Kidney capillary endothelial cell (primary cell): ENCODE results near the gene CCL17.
"Not testable (repeated sequence)": the region's sequence is repeated elsewhere in the genome, so short reads cannot be mapped to it uniquely, and the experiment has no call there.

ENCODE experiments used
- DNase-seq: peaks from one replicate; pipeline ENCODE4 v3.0.0-alpha.2; 2018; ENCODE audit warnings: low spot score

The CCL17 gene

DNA sequence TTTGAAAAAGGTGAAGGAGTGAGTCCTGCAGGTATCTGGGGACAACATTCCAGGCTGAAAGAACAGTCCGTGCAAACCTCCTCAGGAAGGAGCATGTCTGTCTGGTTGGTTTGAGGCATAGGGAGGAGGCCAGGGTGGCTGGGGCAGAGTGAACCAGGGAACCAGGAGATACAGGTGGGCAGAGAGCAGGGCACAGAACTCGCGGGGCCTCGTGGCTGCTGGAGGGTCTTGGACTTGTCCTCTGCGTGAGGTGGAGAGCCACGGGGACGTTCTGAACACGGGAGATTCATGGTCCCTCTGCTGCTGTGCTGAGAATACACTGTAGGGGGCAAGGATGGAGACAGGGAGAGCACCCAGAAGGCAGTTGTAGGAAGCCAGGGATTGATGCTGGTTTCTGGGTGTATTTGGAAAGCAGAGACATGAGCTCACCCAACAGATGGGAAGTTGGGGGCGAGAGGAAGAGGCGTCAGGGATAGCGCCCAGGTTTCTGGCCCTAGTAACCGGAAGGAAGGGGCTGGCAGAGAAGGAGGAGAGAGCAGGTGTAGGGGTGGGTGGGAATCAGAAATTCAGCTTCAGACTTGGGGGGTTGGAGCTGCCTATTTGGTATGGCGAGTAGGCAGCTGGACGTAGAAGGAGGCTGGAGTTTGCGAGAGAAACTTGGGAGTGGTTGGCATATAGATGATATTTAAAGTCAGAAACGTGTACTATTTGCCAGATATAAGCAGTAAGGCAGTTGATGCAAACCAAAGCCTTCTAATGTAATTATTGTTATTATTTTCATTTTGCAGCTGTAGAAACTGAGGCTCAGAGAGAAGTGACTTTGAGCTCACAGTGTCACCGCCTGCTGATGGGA lies at the start of gene CCL17:
CCL17 (plus strand) TSS at position 803 of the 853 bp plus-strand sequence. CDS start 9,166 bp downstream, outside the sequence.
- DNase-seq, result no peak

DNA sequence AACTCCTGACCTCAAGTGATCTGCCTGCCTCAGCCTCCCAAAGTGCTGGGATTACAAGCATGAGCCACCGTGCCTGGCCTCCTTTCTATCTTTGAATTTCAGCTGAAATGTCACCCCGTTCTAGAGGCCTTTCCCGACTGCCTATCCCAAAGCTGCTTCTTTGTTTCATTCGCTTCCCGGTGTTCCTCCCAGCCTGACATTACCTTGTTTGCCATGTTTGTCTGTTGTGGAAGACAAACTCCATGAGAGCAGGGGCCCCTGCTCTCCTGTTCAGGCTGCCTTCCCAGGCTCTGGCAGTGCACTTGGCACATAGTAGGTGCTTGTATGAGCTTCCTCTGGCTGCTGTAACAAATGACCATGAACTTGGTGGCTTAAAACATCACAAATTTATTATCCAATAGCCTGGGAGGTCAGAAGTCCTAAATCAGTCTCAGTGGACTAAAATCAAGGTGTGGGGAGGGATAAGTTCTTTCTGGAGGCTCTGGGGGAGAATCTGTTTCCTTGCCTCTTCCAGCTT lies 48.6 kb upstream of the CCL17 start:
- DNase-seq, result no peak

DNA sequence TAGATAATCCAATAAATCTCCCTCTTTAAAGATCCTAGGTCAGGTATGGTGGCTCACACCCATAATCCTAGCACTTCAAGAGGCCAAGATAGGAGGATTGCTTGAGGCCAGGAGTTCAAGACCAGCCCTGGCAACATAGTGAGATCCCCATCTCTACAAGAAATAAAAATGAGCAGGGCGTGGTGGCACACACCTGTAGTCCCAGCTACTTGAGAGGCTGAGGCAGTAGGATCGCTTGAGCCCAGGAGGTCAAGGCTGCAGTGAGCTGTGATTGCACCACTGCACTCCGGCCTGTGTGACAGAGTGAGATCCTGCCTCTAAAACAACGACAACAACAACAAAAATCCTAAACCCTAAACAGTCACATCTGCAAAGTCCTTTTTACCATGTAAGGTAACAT lies 48.0 kb upstream of the CCL17 start:
- no peak for DNase-seq

DNA sequence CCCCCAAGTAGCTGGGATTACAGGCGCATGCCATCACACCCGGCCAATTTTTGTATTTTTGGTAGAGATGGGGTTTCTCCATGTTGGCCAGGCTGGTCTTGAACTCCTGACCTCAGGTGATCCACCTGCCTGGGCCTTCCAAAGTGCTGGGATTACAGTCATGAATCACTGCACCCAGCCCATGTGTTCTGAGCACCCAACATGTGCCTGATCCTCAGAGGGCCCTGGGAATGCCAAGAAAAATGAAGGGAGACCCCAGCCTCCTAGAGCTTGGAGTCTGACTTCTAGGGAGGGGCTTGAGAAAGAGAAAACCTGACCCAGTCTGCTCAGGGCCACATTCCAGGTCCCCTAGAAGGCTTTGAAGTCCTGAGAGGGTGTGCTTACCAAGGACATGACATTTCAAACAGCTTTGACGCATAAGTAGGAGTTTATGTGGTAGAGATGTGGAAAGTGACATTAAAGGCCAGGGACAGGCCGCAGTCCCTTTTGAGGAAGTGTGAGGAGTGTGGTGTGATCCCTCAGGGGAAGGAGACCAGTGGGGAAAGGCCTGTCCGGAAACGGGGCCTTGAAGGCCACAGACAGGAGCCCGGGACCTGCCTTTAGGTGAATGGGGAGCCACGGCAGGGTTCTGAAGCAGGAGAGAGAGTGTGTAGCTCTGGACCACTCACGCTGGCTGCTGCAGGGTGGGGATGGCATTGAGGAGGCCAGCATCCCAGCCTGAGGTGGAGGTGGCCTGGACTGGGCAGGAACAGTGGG lies 47.1 kb upstream of the CCL17 start:
- DNase-seq, result no peak

DNA sequence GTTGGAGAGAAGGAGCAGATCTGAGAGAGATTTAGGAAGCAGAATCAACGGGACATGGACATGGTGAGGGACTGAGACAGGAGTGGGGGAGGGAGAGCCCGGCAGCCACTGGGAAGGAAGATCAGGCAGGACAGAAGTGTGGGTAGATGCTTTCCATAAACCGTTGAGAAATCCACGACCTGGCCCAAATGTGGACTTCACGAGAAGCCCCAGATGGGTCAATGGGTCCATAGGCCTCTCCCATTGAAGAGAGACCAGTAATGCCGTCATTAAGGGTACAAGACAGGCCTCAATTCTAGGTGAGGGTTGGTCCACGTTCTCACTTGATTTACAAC lies 46.5 kb upstream of the CCL17 start:
- DNase-seq, result no peak

DNA sequence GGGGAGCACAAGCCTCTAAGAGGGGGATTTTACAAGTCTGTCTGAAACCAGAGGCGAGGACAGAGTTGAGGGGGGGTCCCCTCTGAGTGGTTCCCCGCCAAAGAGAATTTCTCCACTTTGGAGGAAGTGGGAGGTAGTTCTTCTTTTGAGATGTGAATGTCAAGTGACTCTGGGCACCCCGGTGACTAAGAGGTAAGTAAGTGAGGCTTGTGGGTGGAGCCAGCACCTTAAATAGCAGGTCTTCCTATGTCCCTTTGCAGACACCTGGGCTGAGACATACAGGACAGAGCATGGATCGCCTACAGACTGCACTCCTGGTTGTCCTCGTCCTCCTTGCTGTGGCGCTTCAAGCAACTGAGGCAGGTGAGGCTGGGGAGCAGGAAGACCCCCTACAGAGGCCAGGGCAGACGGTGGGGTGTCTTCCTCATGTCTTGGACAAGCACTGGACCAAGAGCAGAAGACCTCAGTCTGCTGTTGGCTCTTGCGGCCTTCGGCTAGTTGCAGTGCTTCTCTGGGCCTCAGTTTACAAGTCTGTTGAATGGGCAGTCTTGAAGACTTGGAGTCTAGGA lies 46.0 kb upstream of the CCL17 start, which contains the start of gene CCL22:
CCL22 (plus strand) TSS at position 257 of the 569 bp plus-strand sequence; CDS start at position 291, 34 bp downstream.
- no peak for DNase-seq

DNA sequence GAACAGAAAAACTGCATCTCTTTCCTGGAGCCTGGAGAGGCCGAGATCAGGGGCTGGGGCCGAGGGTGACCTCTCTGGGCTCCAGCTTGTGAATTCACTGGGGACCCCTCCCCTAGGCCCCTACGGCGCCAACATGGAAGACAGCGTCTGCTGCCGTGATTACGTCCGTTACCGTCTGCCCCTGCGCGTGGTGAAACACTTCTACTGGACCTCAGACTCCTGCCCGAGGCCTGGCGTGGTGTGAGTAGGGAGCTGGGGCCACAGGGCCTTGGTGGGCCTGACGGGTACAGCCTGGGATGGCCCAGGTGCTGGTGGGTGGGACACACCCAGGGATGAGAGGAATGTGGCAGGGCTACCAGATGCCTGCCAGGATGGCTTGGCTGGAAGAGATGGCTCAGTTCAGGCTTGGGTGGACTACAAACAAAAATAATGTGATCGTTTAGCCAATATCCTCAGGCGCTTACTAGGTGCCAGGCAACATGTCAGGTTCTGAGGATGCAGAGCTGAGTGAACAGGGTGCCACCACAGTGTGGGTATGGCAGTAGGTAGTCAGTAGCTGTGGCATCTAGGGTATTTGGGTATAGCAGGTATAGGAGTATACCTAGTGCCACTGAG lies 44.1 kb upstream of the CCL17 start:
- DNase-seq, result no peak

DNA sequence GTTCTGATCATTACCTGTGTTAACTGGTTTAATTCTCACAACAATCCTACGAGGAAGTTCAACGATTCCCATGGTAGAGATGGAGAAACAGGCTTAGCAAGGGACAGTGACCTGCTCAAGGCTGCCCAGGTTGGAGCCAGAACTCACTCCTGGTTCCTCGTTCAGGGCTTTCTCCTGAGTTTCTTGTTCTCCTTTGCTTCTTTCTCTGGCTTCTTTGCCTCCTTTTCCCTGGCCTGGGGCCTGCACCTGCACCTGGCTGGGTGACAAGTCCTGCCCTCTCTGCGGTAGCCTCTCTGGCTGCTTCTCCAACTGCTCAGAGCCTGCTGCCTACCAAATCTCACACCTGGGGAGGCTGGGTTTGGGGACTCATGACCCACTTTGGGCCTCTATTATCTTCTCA lies 43.2 kb upstream of the CCL17 start:
- no peak for DNase-seq

DNA sequence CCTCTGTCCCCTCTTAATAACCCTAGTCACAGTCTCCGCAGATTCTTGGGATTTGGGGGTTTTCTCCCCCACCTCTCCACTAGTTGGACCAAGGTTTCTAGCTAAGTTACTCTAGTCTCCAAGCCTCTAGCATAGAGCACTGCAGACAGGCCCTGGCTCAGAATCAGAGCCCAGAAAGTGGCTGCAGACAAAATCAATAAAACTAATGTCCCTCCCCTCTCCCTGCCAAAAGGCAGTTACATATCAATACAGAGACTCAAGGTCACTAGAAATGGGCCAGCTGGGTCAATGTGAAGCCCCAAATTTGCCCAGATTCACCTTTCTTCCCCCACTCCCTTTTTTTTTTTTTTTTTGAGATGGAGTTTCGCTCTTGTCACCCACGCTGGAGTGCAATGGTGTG lies 40.4 kb upstream of the CCL17 start:
- DNase-seq, result no peak

DNA sequence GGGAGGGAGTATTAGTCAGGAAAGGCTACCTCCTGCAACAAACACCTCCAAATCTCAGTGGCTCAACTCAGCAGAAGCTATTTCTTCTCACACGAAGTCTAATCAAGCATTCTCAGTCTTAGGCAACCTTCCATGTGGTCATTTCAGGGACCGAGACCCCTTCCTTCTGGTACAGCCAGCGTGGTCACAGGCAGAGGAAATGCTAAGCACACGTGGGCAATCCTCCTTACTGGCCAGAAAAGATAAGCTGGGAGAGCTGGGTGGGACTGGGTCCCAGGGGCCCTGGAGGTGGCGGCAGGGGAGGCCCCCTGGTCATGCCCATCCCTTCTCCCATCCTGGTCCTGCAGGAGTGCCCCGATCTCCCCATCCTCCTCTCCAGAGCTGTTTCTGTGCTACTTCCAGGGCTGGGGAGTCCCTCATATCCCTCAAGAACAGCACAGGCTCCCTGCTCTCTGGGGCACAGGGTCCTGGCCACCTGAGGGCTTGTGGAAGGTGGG lies 38.0 kb upstream of the CCL17 start:
- no peak for DNase-seq

DNA sequence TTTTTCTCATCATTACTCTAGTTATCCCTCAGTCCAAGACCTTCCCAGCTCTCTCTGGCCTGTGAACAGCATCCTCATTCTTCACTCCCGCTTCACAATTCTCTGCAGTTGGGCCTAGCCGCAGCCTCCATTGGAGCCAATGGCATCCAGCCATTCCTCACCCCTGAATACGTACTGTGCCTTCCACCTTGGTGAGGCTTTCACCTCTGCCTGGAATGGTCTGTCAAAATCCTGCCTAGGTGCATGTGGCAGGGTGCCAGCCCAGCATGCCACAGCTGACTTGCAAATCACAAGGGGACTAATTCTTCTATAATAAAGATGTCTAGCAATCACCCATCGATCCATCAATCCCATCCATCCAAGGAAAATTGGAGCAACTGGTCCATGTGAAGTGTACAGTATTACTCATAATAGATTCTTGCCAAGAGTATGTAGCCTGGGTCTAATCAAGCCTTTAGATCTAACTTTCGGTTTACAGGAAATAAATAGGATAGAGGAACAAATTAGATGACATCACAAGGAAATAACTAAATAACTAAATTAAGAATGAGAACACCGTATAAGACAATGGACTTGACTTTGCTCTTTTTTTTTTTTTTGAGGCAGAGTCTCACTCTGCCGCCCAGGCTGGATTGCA lies 37.3 kb upstream of the CCL17 start:
- DNase-seq, result peak; percentile 58

DNA sequence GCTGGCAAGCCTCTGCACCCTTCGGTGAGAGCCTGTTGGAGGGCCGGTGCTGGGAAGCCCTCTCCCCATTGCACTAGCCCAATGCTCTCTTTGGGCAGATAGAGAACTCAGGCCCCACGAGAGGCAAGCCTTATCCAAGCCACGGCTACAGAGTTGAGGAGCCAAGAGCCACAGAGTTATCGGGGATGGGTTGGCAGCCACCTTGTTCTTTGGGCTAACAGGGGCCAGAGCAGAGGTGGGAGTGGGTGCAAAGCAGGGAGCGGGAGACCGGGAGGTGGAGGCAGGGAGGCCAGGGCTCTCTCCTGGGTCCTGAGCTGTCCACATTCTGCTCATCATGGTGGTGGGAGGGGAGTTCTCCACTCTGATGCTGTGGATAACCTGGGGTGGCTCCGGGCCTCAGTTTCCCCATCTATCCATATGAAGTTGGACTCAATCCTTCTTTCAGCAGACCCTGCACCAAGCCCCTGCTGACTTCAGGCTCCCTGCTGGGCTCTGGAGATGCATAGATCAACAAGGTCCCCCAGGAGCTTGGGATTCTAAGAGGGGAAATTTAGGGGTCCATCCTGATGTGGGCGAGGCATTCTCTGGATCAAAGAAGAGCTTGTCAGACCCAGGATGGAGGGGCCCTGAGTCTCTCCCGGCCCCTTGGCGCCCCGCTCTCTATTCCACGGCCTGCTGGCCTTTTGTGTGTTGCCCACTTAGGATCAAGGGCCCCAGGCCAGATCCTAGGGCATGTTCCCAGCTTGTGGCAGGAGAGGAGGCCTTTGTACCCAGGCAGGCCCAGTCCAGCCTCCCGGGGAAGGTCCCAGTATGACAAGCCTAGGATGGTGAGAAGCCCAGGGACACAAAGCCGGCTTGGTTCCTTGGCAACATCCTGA lies 32.8 kb upstream of the CCL17 start:
- DNase-seq, result no peak

DNA sequence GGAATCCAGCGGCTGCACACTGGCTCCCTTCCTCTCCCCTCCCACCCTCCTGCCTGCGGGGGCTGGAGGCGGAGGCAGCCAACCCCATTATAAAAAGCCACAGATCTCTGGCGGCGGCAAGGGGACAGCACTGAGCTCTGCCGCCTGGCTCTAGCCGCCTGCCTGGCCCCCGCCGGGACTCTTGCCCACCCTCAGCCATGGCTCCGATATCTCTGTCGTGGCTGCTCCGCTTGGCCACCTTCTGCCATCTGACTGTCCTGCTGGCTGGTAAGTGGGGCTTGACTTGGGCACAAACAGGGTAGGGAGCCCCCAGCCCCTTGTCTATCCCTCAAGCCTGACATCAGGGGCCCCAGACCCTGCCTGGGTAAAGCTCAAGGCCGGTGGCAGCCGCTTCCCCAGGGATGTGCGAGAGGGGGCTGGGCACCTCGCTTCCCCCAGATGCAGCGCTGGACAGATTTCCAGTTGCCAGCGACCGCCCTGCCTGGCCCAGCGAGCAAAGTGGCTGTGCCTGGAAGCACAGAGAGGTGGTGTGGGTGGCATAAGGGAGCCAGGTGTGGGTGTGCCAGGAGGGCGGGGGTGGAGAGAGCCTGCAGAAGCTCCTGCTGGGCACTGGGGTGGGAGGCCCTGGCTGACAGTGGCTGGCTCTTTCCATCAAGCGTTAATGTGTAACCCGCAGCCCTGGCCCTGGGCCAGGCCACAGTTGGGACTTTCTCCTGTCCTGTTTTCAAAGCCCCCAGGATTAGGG lies 32.0 kb upstream of the CCL17 start, which contains the start of gene CX3CL1:
CX3CL1 (plus strand) TSS at position 119 of the 745 bp plus-strand sequence; CDS start at position 198, 79 bp downstream.
- peak; percentile 28 for DNase-seq

DNA sequence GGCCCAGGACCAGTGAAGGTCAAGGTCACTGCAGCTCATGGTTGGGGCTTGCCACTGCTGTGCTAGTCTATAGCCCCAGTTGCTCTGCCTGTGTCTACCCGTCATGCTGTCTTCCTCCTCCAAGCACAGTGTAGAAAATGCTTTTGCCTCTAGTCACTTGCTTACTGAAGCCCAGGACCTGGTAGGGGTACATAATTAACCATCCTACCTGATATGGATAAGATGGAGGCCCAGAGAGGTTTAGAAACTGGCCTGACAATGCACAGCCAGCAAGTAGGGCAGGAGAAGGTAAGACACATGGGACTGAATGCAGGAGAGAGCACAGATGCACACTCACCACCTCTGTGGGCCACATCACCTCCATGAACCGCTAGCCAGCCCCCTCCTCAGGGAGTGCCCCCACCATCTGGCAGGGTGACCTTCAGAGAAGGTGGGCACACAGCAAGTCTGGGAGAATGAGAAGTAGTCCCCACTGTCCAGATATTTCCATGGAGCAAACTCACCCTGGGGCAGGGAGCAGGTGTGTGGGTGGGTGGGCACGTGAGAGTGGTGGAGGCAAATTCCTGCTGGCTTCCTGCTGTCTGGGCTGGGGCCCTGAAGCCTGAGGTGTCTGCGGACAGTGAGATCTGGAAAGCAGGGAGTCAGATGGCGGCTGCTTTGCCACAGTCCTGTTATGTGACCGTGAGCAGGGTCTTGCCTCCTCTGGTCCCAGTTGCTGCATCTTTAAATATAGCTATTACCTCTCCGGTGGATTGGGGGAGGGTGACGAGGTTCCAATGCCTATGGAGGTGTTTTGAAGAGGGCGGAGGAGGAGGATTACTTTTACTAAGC lies 31.2 kb upstream of the CCL17 start:
- no peak for DNase-seq

DNA sequence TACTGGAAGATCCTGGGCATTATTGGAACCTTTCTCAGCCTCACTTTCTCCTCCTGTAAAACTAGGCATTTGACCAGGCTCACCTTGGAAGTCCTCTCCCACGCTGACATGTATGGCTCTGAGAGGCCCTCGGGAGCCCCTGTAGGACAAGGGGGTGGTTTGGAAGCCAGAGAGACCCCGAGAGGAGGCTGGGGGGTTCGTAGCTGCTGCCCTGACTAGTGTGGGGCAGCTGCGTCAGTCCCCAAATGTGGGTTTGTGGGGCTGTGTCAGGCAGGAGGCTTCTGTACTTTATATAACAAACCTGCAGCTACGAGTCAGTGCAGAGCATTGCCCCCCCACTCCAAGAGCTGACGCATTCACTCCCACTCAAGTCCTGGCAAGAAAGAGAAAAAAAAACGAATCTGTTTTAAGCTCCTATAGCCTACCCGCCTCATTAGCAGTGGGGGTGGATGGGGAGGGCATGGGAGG lies 30.5 kb upstream of the CCL17 start:
- DNase-seq, result no peak

DNA sequence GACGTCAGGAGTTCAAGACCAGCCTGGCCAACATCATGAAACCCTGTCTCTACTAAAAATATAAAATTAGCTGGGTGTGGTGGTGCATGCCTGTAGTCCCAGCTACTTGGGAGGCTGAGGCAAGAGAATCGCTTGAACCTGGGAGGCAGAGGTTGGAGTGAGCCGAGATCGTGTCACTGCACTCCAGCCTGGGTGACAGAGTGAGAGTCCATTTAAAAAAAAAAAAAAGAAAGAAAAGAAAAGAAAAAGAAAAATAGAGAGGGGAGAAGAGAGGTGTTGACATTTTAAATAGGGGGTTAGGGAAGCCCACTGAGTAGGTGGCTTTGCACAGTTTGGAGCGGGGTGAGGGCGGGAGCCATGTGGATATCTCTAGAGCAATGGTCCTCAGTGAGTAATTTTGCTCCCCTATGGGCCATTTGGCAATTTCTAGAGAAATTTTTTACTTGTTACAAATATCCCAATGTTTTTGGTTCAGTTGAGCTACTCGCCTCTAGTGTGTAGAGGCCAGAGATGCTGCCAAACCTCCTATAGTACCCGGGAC lies 29.6 kb upstream of the CCL17 start:
- DNase-seq, result not testable (repeated sequence)

DNA sequence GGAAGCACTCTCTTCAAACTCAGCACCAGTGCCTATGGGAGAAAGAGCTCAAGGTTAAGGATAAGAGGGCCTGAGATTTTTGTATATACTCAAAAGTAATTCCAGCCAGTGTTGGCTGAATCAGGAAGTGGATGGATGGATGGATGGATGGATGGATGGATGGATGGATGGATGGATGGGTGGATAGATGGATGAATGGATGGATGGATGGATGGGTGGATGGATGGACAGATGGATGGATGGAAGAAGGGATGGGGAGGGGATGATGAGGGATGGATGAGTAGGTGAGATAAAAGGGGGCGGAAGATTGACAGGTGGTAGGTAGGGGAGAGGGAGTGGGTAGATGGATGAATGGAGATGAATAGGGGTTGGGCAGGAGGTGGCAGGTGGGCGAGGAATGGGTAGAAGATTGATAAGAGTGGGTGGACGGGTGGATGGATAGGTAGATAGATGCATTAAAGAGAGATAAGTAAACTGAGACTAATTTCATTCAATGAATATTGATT lies 28.2 kb upstream of the CCL17 start:
- DNase-seq, result no peak
